Measurements from ENCODE around the gene PPIL6.

PPIL6 gene

GRCh38 chr6:109474995-109475394 lies 34.6 kb upstream of the PPIL6 start:
- TF ChIP-seq, protein P1, sequence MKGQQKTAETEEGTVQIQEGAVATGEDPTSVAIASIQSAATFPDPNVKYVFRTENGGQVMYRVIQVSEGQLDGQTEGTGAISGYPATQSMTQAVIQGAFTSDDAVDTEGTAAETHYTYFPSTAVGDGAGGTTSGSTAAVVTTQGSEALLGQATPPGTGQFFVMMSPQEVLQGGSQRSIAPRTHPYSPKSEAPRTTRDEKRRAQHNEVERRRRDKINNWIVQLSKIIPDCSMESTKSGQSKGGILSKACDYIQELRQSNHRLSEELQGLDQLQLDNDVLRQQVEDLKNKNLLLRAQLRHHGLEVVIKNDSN (IDR thresholded peaks at IDR 0.05) = no peak
- TF ChIP-seq, protein P2, sequence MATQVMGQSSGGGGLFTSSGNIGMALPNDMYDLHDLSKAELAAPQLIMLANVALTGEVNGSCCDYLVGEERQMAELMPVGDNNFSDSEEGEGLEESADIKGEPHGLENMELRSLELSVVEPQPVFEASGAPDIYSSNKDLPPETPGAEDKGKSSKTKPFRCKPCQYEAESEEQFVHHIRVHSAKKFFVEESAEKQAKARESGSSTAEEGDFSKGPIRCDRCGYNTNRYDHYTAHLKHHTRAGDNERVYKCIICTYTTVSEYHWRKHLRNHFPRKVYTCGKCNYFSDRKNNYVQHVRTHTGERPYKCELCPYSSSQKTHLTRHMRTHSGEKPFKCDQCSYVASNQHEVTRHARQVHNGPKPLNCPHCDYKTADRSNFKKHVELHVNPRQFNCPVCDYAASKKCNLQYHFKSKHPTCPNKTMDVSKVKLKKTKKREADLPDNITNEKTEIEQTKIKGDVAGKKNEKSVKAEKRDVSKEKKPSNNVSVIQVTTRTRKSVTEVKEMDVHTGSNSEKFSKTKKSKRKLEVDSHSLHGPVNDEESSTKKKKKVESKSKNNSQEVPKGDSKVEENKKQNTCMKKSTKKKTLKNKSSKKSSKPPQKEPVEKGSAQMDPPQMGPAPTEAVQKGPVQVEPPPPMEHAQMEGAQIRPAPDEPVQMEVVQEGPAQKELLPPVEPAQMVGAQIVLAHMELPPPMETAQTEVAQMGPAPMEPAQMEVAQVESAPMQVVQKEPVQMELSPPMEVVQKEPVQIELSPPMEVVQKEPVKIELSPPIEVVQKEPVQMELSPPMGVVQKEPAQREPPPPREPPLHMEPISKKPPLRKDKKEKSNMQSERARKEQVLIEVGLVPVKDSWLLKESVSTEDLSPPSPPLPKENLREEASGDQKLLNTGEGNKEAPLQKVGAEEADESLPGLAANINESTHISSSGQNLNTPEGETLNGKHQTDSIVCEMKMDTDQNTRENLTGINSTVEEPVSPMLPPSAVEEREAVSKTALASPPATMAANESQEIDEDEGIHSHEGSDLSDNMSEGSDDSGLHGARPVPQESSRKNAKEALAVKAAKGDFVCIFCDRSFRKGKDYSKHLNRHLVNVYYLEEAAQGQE (IDR thresholded peaks at IDR 0.05; ENCODE audit: low read depth) = no peak
- TF ChIP-seq CREB1 (IDR thresholded peaks at IDR 0.05; ENCODE audit: low read depth) (no peak), EP300 (IDR thresholded peaks at IDR 0.05; ENCODE audit: borderline replicate concordance) (no peak), TCF12 (IDR thresholded peaks at IDR 0.05; ENCODE audit: low read depth) (no peak), CEBPB (IDR thresholded peaks at IDR 0.05) (no peak), YY1 (IDR thresholded peaks at IDR 0.05; ENCODE audit: low read depth) (no peak), EGR1 (IDR thresholded peaks at IDR 0.05) (no peak)
- TF ChIP-seq, protein P3, sequence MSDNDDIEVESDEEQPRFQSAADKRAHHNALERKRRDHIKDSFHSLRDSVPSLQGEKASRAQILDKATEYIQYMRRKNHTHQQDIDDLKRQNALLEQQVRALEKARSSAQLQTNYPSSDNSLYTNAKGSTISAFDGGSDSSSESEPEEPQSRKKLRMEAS (IDR thresholded peaks at IDR 0.05) = no peak

DNA sequence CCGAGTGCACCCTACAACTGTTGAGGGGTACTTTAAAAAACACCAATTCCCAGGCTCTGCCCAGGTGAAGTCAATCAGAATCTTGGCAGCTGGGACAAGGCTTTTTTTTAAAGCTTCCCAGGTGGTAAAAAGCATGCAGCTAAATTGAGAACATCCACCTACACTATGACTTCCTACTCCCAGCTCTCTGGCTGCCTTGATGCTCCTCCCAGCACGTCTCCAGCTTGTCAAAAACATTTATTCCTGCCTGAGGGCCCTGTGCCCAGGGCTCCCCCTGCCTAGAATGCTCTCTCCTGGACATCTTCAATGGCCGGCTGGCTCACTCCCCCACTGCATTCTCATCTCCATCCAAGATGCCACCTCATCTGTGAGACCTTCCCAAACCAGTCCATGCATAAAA lies 32.7 kb upstream of the PPIL6 start:
- no peak for TF ChIP-seq TAF1 (IDR thresholded peaks at IDR 0.05; ENCODE audit: low read depth)

- TF ChIP-seq TCF12 (IDR thresholded peaks at IDR 0.05; ENCODE audit: low read depth) (no peak), CEBPB (IDR thresholded peaks at IDR 0.05) (no peak), EGR1 (IDR thresholded peaks at IDR 0.05) (no peak)
- TF ChIP-seq, protein P1 (IDR thresholded peaks at IDR 0.05) = no peak
These were observed 31.9 kb upstream of the PPIL6 start for GRCh38 chr6:109472132-109472995.

GRCh38 chr6:109471105-109471810 lies 30.8 kb upstream of the PPIL6 start:
- TF ChIP-seq RAD21 (IDR thresholded peaks at IDR 0.05; ENCODE audit: low read depth) (no peak), TCF12 (IDR thresholded peaks at IDR 0.05; ENCODE audit: low read depth) (no peak), TEAD4 (IDR thresholded peaks at IDR 0.05) (no peak), TAF1 (IDR thresholded peaks at IDR 0.05; ENCODE audit: low read depth) (no peak)
- TF ChIP-seq, protein P1 (IDR thresholded peaks at IDR 0.05) = no peak

GRCh38 chr6:109469591-109470189 lies 29.3 kb upstream of the PPIL6 start:
- TF ChIP-seq EGR1 (IDR thresholded peaks at IDR 0.05) = no peak
- TF ChIP-seq, protein P3 (IDR thresholded peaks at IDR 0.05) = no peak
- no peak for TF ChIP-seq YY1 (IDR thresholded peaks at IDR 0.05; ENCODE audit: low read depth)
- TF ChIP-seq TAF1 (IDR thresholded peaks at IDR 0.05; ENCODE audit: low read depth) = no peak
- no peak for TF ChIP-seq CEBPB (IDR thresholded peaks at IDR 0.05)
- TF ChIP-seq CREB1 (IDR thresholded peaks at IDR 0.05; ENCODE audit: low read depth) = no peak
- no peak for TF ChIP-seq TCF12 (IDR thresholded peaks at IDR 0.05; ENCODE audit: low read depth)
- TF ChIP-seq EP300 (IDR thresholded peaks at IDR 0.05; ENCODE audit: borderline replicate concordance) = no peak
- TF ChIP-seq, protein P1 (IDR thresholded peaks at IDR 0.05) = no peak
- TF ChIP-seq NFIC (IDR thresholded peaks at IDR 0.05) = no peak

GRCh38 chr6:109467696-109468095 lies 27.3 kb upstream of the PPIL6 start:
- TF ChIP-seq NFIC (IDR thresholded peaks at IDR 0.05) (no peak), ZBTB7A (IDR thresholded peaks at IDR 0.05; ENCODE audit: low read depth) (no peak), RAD21 (IDR thresholded peaks at IDR 0.05; ENCODE audit: low read depth) (no peak), FOXM1 (IDR thresholded peaks at IDR 0.05; ENCODE audit: borderline replicate concordance, low read depth) (no peak)
- TF ChIP-seq, protein P2 (IDR thresholded peaks at IDR 0.05; ENCODE audit: low read depth) = no peak

Data from Ishikawa (cell line).